GM12878 (cell line): Measurements from ENCODE around the gene LAMA5. TPM values are rescaled to one million over a fixed set of nuclear protein-coding genes. Genes with fewer than 3 reads are reported as not detected.

Experiments used
- ATAC-seq: fragments of 200-7000 bp; cut with Tn5 transposase; 3 replicates; pipeline ENCODE4 v1.9.1; 2020; ENCODE audit warnings: mild to moderate bottlenecking, moderate library complexity
- BruUV-seq: library from RNA; stranded (reverse); fragments of 400-500 nt; replicated peaks from 2 replicates; lab custom pipeline; 2021; lab: Mats Ljungman, UMichigan
- CTCF ChIA-PET: fragments of 300-600 bp; sonication (Branson Sonifier 250); formaldehyde crosslinking; extraction: SDS; loops from one replicate; lab custom pipeline; 2021; ENCODE audit warnings: inconsistent platforms; lab: Yijun Ruan, JAX
- POLR2A ChIA-PET: fragments of 350-600 bp; formaldehyde crosslinking; extraction: SDS; loops from one replicate; lab custom pipeline; 2021; ENCODE audit warnings: inconsistent platforms; lab: Charles Lee
- RAD21 ChIA-PET: fragments of 300-600 bp; sonication (Branson Sonifier 250); formaldehyde crosslinking; loops from one replicate; lab custom pipeline; 2023; ENCODE audit warnings: antibody characterized with exemption; ENCODE audit not compliant: unreplicated experiment; lab: Charles Lee
- SMC1A ChIA-PET: fragments of 300-600 bp; sonication (Branson Sonifier 250); formaldehyde crosslinking; loops from one replicate; lab custom pipeline; 2023; ENCODE audit not compliant: unreplicated experiment, uncharacterized antibody; lab: Charles Lee
- DNase-seq: peaks from one replicate; pipeline ENCODE4 v3.0.0-alpha.2; 2011; ENCODE audit warnings: low read depth, low spot score
- FAIRE-seq: peaks from 3 replicates; lab custom pipeline; 2011; peaks lifted over from hg19 to GRCh38; lab: Jason Lieb, UNC
- H2AFZ ChIP-seq: 2 replicates; pipeline ENCODE4 v1.6.0; 2011; ENCODE audit warnings: low read depth, low read length, control low read depth; ENCODE audit not compliant: control insufficient read depth
- H3K27ac ChIP-seq: 2 replicates; pipeline ENCODE4 v1.5.1; 2011; ENCODE audit warnings: control low read depth; ENCODE audit not compliant: control insufficient read depth, insufficient read depth
- H3K27me3 ChIP-seq, 2 experiments: replicated peaks in 1 of 2; 2 replicates each; pipeline versions ENCODE4 v1.6.0 to v1.6.1; 2011; ENCODE audit warnings: low read length in 1 of 2; ENCODE audit not compliant: control insufficient read depth in 2 of 2, insufficient read depth in 2 of 2
- H3K36me3 ChIP-seq, 2 experiments: 2 replicates each; pipeline ENCODE4 v1.5.1; 2011; ENCODE audit warnings: low read length in 1 of 2; ENCODE audit not compliant: control insufficient read depth in 2 of 2, insufficient read depth in 2 of 2
- H3K4me1 ChIP-seq: 2 replicates; pipeline ENCODE4 v1.6.1; 2011; ENCODE audit warnings: mild to moderate bottlenecking, low read length, moderate library complexity, mixed read lengths; ENCODE audit not compliant: control insufficient read depth, insufficient read depth
- H3K4me2 ChIP-seq: 2 replicates; pipeline ENCODE4 v1.6.0; 2011; ENCODE audit warnings: control low read depth; ENCODE audit not compliant: control insufficient read depth, insufficient read depth
- H3K4me3 ChIP-seq: fragments of 200-600 bp; sonication (generic); 2 replicates; pipeline ENCODE4 v1.5.1; 2016
- H3K79me2 ChIP-seq: 2 replicates; pipeline ENCODE4 v1.6.0; 2011; ENCODE audit warnings: low read length; ENCODE audit not compliant: control insufficient read depth, insufficient read depth
- H3K9ac ChIP-seq: 2 replicates; pipeline ENCODE4 v1.8.0; 2011; ENCODE audit warnings: low read length, control low read depth, mixed read lengths; ENCODE audit not compliant: control insufficient read depth, insufficient read depth
- H3K9me3 ChIP-seq: replicated peaks from 3 replicates; pipeline ENCODE4 v1.5.1; 2011; ENCODE audit warnings: mild to moderate bottlenecking, low read length; ENCODE audit not compliant: control insufficient read depth, insufficient read depth
- H4K20me1 ChIP-seq: 2 replicates; pipeline ENCODE4 v1.6.0; 2011; ENCODE audit not compliant: control insufficient read depth, insufficient read depth
- BCL11A ChIP-seq: IDR thresholded peaks from 2 replicates; pipeline ENCODE4 v1.6.1; 2011; ENCODE audit warnings: low read depth, low read length
- CEBPZ ChIP-seq: fragments of 150-350 bp; IDR thresholded peaks from 2 replicates; pipeline ENCODE4 v1.6.1; 2016; ENCODE audit warnings: low read depth, low read length
- CREB1 ChIP-seq: IDR thresholded peaks from 2 replicates; pipeline ENCODE4 v1.6.1; 2012; ENCODE audit warnings: low read depth, mild to moderate bottlenecking, inconsistent platforms
- GABPA ChIP-seq: IDR thresholded peaks from 2 replicates; pipeline ENCODE4 v1.6.1; 2014; ENCODE audit warnings: antibody characterized with exemption, low read depth, mild to moderate bottlenecking, inconsistent platforms
- HCFC1 ChIP-seq: fragments of 150-350 bp; IDR thresholded peaks from 2 replicates; pipeline ENCODE4 v1.6.1; 2014; ENCODE audit warnings: low read length
- IKZF1 ChIP-seq: fragments of 450-650 bp; conservative IDR thresholded peaks from 2 replicates; pipeline ENCODE4 v1.6.1; 2017; ENCODE audit warnings: antibody characterized with exemption, mild to moderate bottlenecking
- KDM1A ChIP-seq: fragments of 200-600 bp; sonication (generic); IDR thresholded peaks from 2 replicates; pipeline ENCODE4 v1.6.1; 2016; ENCODE audit warnings: borderline replicate concordance
- POLR2A ChIP-seq: IDR thresholded peaks from 2 replicates; pipeline ENCODE4 v1.6.1; 2011; ENCODE audit warnings: low read depth, mild to moderate bottlenecking, low read length
- POLR2AphosphoS5 ChIP-seq: IDR thresholded peaks from 2 replicates; pipeline ENCODE4 v1.6.1; 2011; ENCODE audit warnings: mild to moderate bottlenecking, low read length, inconsistent platforms
- SPI1 ChIP-seq: IDR thresholded peaks from 2 replicates; pipeline ENCODE4 v1.6.1; 2011; ENCODE audit warnings: low read depth, mild to moderate bottlenecking, low read length, moderate library complexity, borderline replicate concordance; ENCODE audit not compliant: insufficient read depth
- SREBF2 ChIP-seq: IDR thresholded peaks from 2 replicates; pipeline ENCODE4 v1.6.1; 2012; ENCODE audit warnings: mild to moderate bottlenecking, low read length
- ZNF217 ChIP-seq: fragments of 450-650 bp; IDR thresholded peaks from 2 replicates; pipeline ENCODE4 v1.6.1; 2017; ENCODE audit warnings: antibody characterized with exemption, mild to moderate bottlenecking
- ZNF384 ChIP-seq: IDR thresholded peaks from 2 replicates; pipeline ENCODE4 v1.6.1; 2012; ENCODE audit warnings: low read depth, mild to moderate bottlenecking, low read length, improper control_type of control experiment, borderline replicate concordance
- whole genome bisulfite sequencing: methylation state at CpG from one replicate; pipeline ENCODE4 v1.1.6; 2016; ENCODE audit warnings: low lambda C conversion rate; ENCODE audit not compliant: insufficient replicate concordance, insufficient coverage; ENCODE audit errors: missing lambda C conversion rate; 5-methylcytosine and 5-hydroxymethylcytosine counted together
- in situ Hi-C: fragments of 300-500 bp; cut with MboI; formaldehyde crosslinking; loops from 9 replicates; pipeline ENCODE4 v1.14.3; 2018; ENCODE audit warnings: mixed read lengths
- intact Hi-C: fragments of 100-400 bp; cut with micrococcal nuclease; formaldehyde crosslinking; loops from one replicate; pipeline ENCODE4 v1.14.2; 2022; ENCODE audit not compliant: unreplicated experiment
- polyA plus RNA-seq, 11 experiments: library from polyadenylated mRNA; depleted of rRNA in 4 of 11; unstranded in 6 of 11; stranded (reverse) in 5 of 11; fragments of >200 nt; fragmentation: Nextera tagmentation in 4 of 11; fragmentation: Illumina TruSeq in 1 of 11; extraction: Ambion mirVana in 4 of 11; extraction: Trizol in 1 of 11; gene quantifications; 1 replicate in 1 of 11; 2 replicates in 10 of 11; pipeline versions ENCODE4 v1.2.1 to v1.2.3, GENCODE V29; 2011 to 2016; ENCODE audit warnings: inconsistent platforms in 2 of 11, missing spikeins in 2 of 11, low read depth in 1 of 11
- total RNA-seq, 4 experiments: library from RNA; depleted of rRNA in 3 of 4; stranded (reverse); fragments of >200 nt in 3 of 4; fragmentation: Illumina TruSeq in 1 of 4; extraction: Trizol in 1 of 4; gene quantifications; 2 replicates each; pipeline versions ENCODE4 v1.2.1 to v1.2.3, GENCODE V29; 2013 to 2021

LAMA5 gene
- total and polyA plus RNA-seq, 10 of the 15 experiments (the other 5 are each of a cell fraction or from before 2014, with no cell fraction given): 0.09 to 3.1 (median 1.6) TPM; not detected in 3

DNA sequence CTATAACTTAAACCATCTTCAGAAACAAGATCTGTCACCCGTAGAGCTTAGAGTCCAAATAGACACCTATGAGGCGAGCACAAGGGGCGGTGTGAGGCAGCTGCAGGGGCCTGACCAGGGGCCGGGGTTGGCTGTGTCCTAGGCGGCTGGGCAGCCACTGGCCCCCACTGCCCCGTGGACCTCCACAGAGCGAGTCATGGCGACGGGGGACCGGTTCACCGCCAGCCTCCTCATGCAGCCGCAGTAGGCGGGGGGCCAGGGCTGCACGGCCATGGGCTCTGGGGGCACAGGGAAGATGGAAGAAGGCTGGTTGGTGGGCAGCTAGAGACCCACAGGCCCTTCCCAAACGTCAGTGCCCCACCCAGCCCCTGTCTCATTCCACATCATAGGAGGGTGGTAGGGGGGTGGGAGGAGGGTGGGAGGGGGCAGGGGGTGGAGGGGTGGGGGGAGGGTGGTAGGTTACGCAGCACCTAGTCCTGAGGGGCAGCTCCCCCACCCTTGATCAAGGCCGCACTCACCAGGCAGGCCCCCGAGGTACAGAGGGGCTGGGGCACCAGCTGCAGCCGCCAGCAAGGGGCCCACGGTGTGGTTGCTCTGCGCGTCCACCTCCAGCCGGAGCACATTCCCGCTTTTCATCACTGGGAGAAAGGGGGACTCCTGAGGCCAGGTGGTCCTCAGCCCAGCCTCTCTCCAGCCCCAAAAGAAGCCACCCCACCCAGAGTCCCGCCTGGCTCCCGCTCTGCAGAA, 57.7 kb downstream of the LAMA5 start:
- Histone ChIP-seq H3K9me3 (no peaks in the 10 kb centered on the region), H3K79me2 (peaks cover 20% of the 10 kb centered on the region), H4K20me1 (peaks cover 10% of the 10 kb centered on the region), H3K4me3 (no peak overlapping the region), H3K4me2 (no peak overlapping the region), H3K27ac (no peak overlapping the region), H3K27me3 (no peaks in the 10 kb centered on the region), H2AFZ (no peak overlapping the region), H3K4me1 (peaks cover 7% of the 10 kb centered on the region), H3K36me3 (peaks cover 15 to 26% of the 10 kb centered on the region in 2 experiments; a peak in 3 of 4 replicates), H3K9ac (no peak overlapping the region)
- ChIA-PET CTCF (no interaction called here), RAD21 (no interaction called here), SMC1A (no interaction called here), POLR2A (no interaction called here)
- no peak for FAIRE-seq
- ATAC-seq: no peak
- DNase-seq: peak; percentile 3
- intact Hi-C loops (no loop called here), in situ Hi-C loops (loop anchor here (5.0 to 10.0 kb wide), 2 partner anchors 73 to 305 kb away; no protein-coding TSS in a partner anchor)
- WGBS: 91% methylated on average over 22 of the region's 26 CpGs
- peak; percentile 54; the same call in 1 of the 2 replicates for TF ChIP-seq POLR2A
- no peak for TF ChIP-seq GABPA
- BruUV-seq: no TSS peak

- 92% methylated on average over 24 of the region's 29 CpGs for WGBS
- RAD21 ChIA-PET: no interaction called here
Measured at GRCh38 chr20:62308102-62308822, 58.9 kb downstream of the LAMA5 start.

More at GRCh38 chr20:62308102-62308822, 58.9 kb downstream of the LAMA5 start:
- ATAC-seq (no peak), DNase-seq (no peak), FAIRE-seq (no peak)
- H3K4me3 ChIP-seq: no peak overlapping the region
- H3K4me2 ChIP-seq: no peak overlapping the region
- H3K79me2 ChIP-seq: peaks cover 31% of the 10 kb centered on the region
- H3K4me1 ChIP-seq: peaks cover 10% of the 10 kb centered on the region
- H3K27ac ChIP-seq: no peak overlapping the region
- no peak overlapping the region for H2AFZ ChIP-seq
- intact Hi-C loops: no loop called here
- no peak overlapping the region for H3K9ac ChIP-seq
- POLR2A ChIA-PET: no interaction called here
- peaks cover 13% of the 10 kb centered on the region for H4K20me1 ChIP-seq
- TSS peak; percentile 29 for BruUV-seq
- H3K9me3 ChIP-seq: no peaks in the 10 kb centered on the region
- in situ Hi-C loops: loop anchor here (5.0 to 10.0 kb wide), 2 partner anchors 74 to 307 kb away; no protein-coding TSS in a partner anchor
- TF ChIP-seq HCFC1 (no peak), ZNF217 (no peak), CEBPZ (no peak), CREB1 (no peak), SREBF2 (no peak), POLR2AphosphoS5 (no peak), IKZF1 (no peak), GABPA (no peak), BCL11A (no peak), ZNF384 (no peak), KDM1A (no peak), SPI1 (no peak)
- SMC1A ChIA-PET: no interaction called here
- H3K27me3 ChIP-seq: no peaks in the 10 kb centered on the region
- peaks cover 15 to 26% of the 10 kb centered on the region in 2 experiments; a peak in 3 of 4 replicates for H3K36me3 ChIP-seq
- CTCF ChIA-PET: no interaction called here
